WTC11 (cell line): Measurements from ENCODE around the gene ZSCAN10.

ENCODE experiments used
- ATF1 ChIP-seq: sonication (generic); formaldehyde crosslinking; IDR thresholded peaks from 2 replicates; pipeline ENCODE4 v1.8.1; 2023; ENCODE audit warnings: mild to moderate bottlenecking, moderate library complexity, missing genetic modification reagents
- ELF4 ChIP-seq: sonication (generic); formaldehyde crosslinking; IDR thresholded peaks from 2 replicates; pipeline ENCODE4 v1.8.1; 2022; ENCODE audit warnings: low read depth, mild to moderate bottlenecking, moderate library complexity, missing genetic modification reagents
- KAT7 ChIP-seq: sonication (generic); formaldehyde crosslinking; IDR thresholded peaks from 2 replicates; pipeline ENCODE4 v1.8.1; 2023; ENCODE audit warnings: missing genetic modification reagents, mild to moderate bottlenecking, borderline replicate concordance
- TEAD4 ChIP-seq: sonication (generic); formaldehyde crosslinking; IDR thresholded peaks from 2 replicates; pipeline ENCODE4 v1.8.0; 2022; ENCODE audit warnings: mild to moderate bottlenecking, missing genetic modification reagents
- TF ChIP-seq, protein P1 (sequence below): fragments of 250-450 bp; sonication (Bioruptor Pico); IDR thresholded peaks from 2 replicates; pipeline ENCODE4 v1.9.0; 2021; ENCODE audit warnings: moderate library complexity, mild to moderate bottlenecking, inconsistent platforms, borderline replicate concordance
- TF ChIP-seq, protein P2 (sequence below): fragments of 200-600 bp; IDR thresholded peaks from 2 replicates; pipeline ENCODE4 v1.8.0; 2022; ENCODE audit warnings: antibody characterized with exemption
- TF ChIP-seq, protein P3 (sequence below): sonication (generic); formaldehyde crosslinking; conservative IDR thresholded peaks from 2 replicates; pipeline ENCODE4 v1.8.1; 2023; ENCODE audit warnings: mild to moderate bottlenecking, low read depth, missing genetic modification reagents, moderate library complexity
- TF ChIP-seq, protein P4 (sequence below): sonication (generic); formaldehyde crosslinking; IDR thresholded peaks from 2 replicates; pipeline ENCODE4 v1.8.0; 2022; ENCODE audit warnings: mild to moderate bottlenecking, missing genetic modification reagents

DNA sequence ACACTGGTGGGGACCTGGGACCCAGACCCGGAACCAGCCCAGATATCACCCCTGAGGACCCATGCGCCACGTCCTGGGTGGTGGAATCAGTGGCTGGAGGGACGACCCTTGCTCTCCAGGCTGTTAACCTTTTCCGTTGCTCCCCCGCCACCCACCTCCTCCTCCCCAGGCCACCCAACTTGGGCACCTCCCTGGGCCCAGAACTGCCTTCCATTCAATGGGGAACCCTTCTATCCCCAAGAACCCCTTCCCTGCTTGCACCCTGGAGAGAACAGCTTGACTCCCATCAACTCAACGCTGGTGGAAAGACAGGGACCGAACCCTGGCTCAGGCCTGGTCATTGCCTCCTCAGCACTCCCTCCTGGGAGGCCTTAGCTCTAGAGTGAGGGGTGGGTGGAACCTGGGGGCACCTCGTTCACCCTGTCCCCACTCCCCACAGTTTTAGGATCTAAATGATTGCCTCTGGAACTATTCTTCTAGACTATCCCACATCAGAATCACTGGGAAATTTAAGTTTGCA is 39.3 kb downstream of the ZSCAN10 start:
- TF ChIP-seq ELF4 (CRISPR knock-in tag) (no peak), TEAD4 (no peak), ATF1 (CRISPR knock-in tag) (no peak), KAT7 (CRISPR knock-in tag) (no peak)
- TF ChIP-seq, protein P1, sequence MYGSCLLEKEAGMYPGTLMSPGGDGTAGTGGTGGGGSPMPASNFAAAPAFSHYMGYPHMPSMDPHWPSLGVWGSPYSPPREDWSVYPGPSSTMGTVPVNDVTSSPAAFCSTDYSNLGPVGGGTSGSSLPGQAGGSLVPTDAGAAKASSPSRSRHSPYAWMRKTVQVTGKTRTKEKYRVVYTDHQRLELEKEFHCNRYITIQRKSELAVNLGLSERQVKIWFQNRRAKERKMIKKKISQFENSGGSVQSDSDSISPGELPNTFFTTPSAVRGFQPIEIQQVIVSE (CRISPR knock-in tag), result no peak
- TF ChIP-seq, protein P2, sequence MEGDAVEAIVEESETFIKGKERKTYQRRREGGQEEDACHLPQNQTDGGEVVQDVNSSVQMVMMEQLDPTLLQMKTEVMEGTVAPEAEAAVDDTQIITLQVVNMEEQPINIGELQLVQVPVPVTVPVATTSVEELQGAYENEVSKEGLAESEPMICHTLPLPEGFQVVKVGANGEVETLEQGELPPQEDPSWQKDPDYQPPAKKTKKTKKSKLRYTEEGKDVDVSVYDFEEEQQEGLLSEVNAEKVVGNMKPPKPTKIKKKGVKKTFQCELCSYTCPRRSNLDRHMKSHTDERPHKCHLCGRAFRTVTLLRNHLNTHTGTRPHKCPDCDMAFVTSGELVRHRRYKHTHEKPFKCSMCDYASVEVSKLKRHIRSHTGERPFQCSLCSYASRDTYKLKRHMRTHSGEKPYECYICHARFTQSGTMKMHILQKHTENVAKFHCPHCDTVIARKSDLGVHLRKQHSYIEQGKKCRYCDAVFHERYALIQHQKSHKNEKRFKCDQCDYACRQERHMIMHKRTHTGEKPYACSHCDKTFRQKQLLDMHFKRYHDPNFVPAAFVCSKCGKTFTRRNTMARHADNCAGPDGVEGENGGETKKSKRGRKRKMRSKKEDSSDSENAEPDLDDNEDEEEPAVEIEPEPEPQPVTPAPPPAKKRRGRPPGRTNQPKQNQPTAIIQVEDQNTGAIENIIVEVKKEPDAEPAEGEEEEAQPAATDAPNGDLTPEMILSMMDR, result no peak
- TF ChIP-seq, protein P3, sequence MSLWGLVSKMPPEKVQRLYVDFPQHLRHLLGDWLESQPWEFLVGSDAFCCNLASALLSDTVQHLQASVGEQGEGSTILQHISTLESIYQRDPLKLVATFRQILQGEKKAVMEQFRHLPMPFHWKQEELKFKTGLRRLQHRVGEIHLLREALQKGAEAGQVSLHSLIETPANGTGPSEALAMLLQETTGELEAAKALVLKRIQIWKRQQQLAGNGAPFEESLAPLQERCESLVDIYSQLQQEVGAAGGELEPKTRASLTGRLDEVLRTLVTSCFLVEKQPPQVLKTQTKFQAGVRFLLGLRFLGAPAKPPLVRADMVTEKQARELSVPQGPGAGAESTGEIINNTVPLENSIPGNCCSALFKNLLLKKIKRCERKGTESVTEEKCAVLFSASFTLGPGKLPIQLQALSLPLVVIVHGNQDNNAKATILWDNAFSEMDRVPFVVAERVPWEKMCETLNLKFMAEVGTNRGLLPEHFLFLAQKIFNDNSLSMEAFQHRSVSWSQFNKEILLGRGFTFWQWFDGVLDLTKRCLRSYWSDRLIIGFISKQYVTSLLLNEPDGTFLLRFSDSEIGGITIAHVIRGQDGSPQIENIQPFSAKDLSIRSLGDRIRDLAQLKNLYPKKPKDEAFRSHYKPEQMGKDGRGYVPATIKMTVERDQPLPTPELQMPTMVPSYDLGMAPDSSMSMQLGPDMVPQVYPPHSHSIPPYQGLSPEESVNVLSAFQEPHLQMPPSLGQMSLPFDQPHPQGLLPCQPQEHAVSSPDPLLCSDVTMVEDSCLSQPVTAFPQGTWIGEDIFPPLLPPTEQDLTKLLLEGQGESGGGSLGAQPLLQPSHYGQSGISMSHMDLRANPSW, result no peak
- TF ChIP-seq, protein P4, sequence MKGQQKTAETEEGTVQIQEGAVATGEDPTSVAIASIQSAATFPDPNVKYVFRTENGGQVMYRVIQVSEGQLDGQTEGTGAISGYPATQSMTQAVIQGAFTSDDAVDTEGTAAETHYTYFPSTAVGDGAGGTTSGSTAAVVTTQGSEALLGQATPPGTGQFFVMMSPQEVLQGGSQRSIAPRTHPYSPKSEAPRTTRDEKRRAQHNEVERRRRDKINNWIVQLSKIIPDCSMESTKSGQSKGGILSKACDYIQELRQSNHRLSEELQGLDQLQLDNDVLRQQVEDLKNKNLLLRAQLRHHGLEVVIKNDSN (CRISPR knock-in tag), result no peak
